Naive thymus-derived CD4-positive, alpha-beta T cell (primary cell): ENCODE results near the gene UBR2. TPM values are rescaled to one million over a fixed set of nuclear protein-coding genes. Genes with fewer than 3 reads are reported as not detected.
"Not testable (repeated sequence)": the region's sequence is repeated elsewhere in the genome, so short reads cannot be mapped to it uniquely, and the experiment has no call there.

Experiments
- ATAC-seq: fragments of 150-1000 bp; cut with Tn5 transposase; 2 replicates; pipeline ENCODE4 v1.10.0; 2021; ENCODE audit warnings: mild to moderate bottlenecking, moderate library complexity
- CTCF ChIA-PET: fragments of 350-600 bp; sonication (Branson Sonifier 250); formaldehyde crosslinking; loops from one replicate; lab custom pipeline; 2021; ENCODE audit warnings: antibody characterized with exemption; lab: Charles Lee
- POLR2A ChIA-PET: fragments of 350-600 bp; sonication (Branson Sonifier 250); formaldehyde crosslinking; loops from one replicate; lab custom pipeline; 2021; ENCODE audit warnings: antibody characterized with exemption, inconsistent platforms; lab: Charles Lee
- DNase-seq, 9 donors: peaks; one replicate each; pipeline versions ENCODE4 v3.0.0 to v3.0.0-alpha.2; 2020 to 2022; ENCODE audit warnings: mixed read lengths in 1 of 9
- H3K27ac ChIP-seq: one replicate; pipeline ENCODE4 v1.7.0; 2013; ENCODE audit warnings: mild to moderate bottlenecking, low read depth, low read length, moderate library complexity
- H3K27me3 ChIP-seq, 2 donors: one replicate each; pipeline ENCODE4 v1.7.0; 2013; ENCODE audit warnings: low read length in 2 of 2, mild to moderate bottlenecking in 2 of 2, moderate library complexity in 2 of 2; ENCODE audit not compliant: control insufficient read depth in 2 of 2, insufficient read depth in 2 of 2
- H3K36me3 ChIP-seq, 3 experiments: 1 replicate in 2 of 3; 2 replicates in 1 of 3; pipeline ENCODE4 v1.7.0; 2013; ENCODE audit warnings: low read length in 3 of 3, mild to moderate bottlenecking in 3 of 3, moderate library complexity in 1 of 3; ENCODE audit not compliant: insufficient read depth in 3 of 3, control insufficient read depth in 2 of 3
- H3K4me1 ChIP-seq, 2 donors: one replicate each; pipeline ENCODE4 v1.7.0; 2013; ENCODE audit warnings: low read length in 2 of 2, mild to moderate bottlenecking in 2 of 2, moderate library complexity in 1 of 2; ENCODE audit not compliant: control insufficient read depth in 2 of 2, insufficient read depth in 2 of 2
- H3K4me3 ChIP-seq: 2 replicates; pipeline ENCODE4 v1.7.0; 2013; ENCODE audit warnings: mild to moderate bottlenecking, low read length
- H3K9me3 ChIP-seq, 3 experiments: 1 replicate in 2 of 3; 2 replicates in 1 of 3; pipeline ENCODE4 v1.7.0; 2013; ENCODE audit warnings: low read length in 3 of 3; ENCODE audit not compliant: control insufficient read depth in 2 of 3
- H3K27ac Mint-ChIP-seq, 9 donors: one replicate each; pipeline ENCODE4 v1.8.0; 2020 to 2022; ENCODE audit warnings: mixed read lengths in 9 of 9, mild to moderate bottlenecking in 8 of 9, moderate library complexity in 5 of 9, inconsistent platforms in 2 of 9
- H3K27me3 Mint-ChIP-seq, 5 donors: one replicate each; pipeline ENCODE4 v1.8.0; 2021 to 2022; ENCODE audit warnings: mixed read lengths in 5 of 5, mild to moderate bottlenecking in 1 of 5
- H3K36me3 Mint-ChIP-seq, 5 donors: one replicate each; pipeline ENCODE4 v1.8.0; 2020 to 2022; ENCODE audit warnings: mixed read lengths in 5 of 5, mild to moderate bottlenecking in 3 of 5, inconsistent platforms in 1 of 5
- H3K4me1 Mint-ChIP-seq, 7 donors: one replicate each; pipeline ENCODE4 v1.8.0; 2020 to 2022; ENCODE audit warnings: mixed read lengths in 7 of 7, mild to moderate bottlenecking in 3 of 7, inconsistent platforms in 1 of 7
- H3K4me3 Mint-ChIP-seq, 10 donors: one replicate each; pipeline ENCODE4 v1.8.0; 2020 to 2022; ENCODE audit warnings: mild to moderate bottlenecking in 10 of 10, mixed read lengths in 10 of 10, moderate library complexity in 6 of 10, inconsistent platforms in 2 of 10
- H3K9me3 Mint-ChIP-seq, 11 donors: one replicate each; pipeline ENCODE4 v1.8.0; 2020 to 2022; ENCODE audit warnings: mixed read lengths in 11 of 11, mild to moderate bottlenecking in 4 of 11, inconsistent platforms in 1 of 11, moderate library complexity in 1 of 11
- intact Hi-C, 2 donors: fragments of 100-400 bp; cut with micrococcal nuclease; formaldehyde crosslinking; loops; one replicate each; pipeline ENCODE4 v1.15.1; 2023
- polyA plus RNA-seq, 2 donors: library from polyadenylated mRNA; unstranded; fragments of 300-500 nt; fragmentation: Illumina TruSeq; gene quantifications; one replicate each; pipeline ENCODE4 v1.2.3, GENCODE V29; 2021
- total RNA-seq, 6 experiments: library from RNA in 5 of 6; stranded (reverse) in 5 of 6; gene quantifications; 1 replicate in 5 of 6; 2 replicates in 1 of 6; pipeline ENCODE4 v1.2.3 and lab custom pipeline; 2021 to 2026

Gene UBR2
- total and polyA plus RNA-seq, 7 experiments from 2014 or later, result 10.1 to 45.5 (median 37.0) TPM

DNA sequence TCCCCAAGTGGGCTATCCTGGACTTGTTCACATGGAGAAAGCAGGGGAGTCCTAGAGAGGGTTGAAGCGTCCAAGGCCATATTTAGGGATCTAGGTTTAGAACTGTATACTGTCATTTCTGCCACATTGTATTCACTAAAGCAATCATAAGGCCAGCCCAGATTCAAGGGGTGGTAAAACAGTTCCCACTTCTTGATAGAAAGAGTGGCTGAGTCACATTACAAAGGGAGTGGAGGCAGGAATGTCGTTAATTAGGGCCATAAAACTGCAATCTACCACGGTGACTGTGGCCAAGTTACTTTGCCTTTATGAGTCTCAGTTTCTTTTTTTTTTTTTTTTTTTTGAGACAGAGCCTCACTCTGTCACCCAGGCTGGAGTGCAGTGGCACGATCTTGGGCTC is 7.4 kb upstream of the UBR2 start:
- DNase-seq, result no peak
- H3K4me3 Mint-ChIP-seq, result no peak overlapping the region
- H3K27ac Mint-ChIP-seq, result no peak overlapping the region
- Histone ChIP-seq H3K36me3 (no peaks in the 10 kb centered on the region), H3K4me1 (no peaks in the 10 kb centered on the region), H3K27ac (no peak overlapping the region), H3K9me3 (no peaks in the 10 kb centered on the region), H3K4me3 (no peak overlapping the region), H3K27me3 (no peaks in the 10 kb centered on the region)
- H3K27me3 Mint-ChIP-seq, result peaks cover 0 to 18% (median 4%) of the 10 kb centered on the region in 5 donors
- CTCF ChIA-PET, result interaction anchor here (4.8 kb wide), 1 partner anchor 9 kb away, joined by 23 read pairs; no protein-coding TSS in a partner anchor
- intact Hi-C loops, result no loop called here
- peaks cover 0 to 1% (median 0%) of the 10 kb centered on the region in 5 donors for H3K36me3 Mint-ChIP-seq
- peaks cover 0 to 5% (median 0%) of the 10 kb centered on the region in 11 donors for H3K9me3 Mint-ChIP-seq
- POLR2A ChIA-PET, result no interaction called here
- no peak for ATAC-seq
- H3K4me1 Mint-ChIP-seq, result peaks cover 0 to 19% (median 8%) of the 10 kb centered on the region in 7 donors

DNA sequence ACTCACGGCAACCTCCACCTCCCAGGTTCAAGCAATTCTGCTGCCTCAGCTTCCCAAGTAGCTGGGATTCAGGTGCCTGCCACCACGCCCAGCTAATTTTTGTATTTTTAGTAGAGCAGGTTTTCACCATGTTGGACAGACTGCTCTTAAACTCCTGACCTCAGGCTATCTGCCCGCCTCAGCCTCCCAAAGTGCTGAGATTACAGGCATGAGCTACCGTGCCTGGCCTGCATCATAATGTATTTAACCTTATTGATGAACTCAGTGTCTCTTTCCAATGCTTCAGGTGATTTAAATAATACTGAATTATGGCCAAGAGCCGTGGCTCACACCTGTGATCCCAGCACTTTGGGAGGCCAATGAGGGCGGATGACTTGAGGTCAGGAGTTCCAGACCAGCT is 4.6 kb upstream of the UBR2 start:
- H3K36me3 ChIP-seq, DNase-seq, POLR2A ChIA-PET, H3K27me3 ChIP-seq, H3K4me1 ChIP-seq, H3K9me3 ChIP-seq, H3K27ac Mint-ChIP-seq, H3K9me3 Mint-ChIP-seq, H3K36me3 Mint-ChIP-seq, H3K4me3 Mint-ChIP-seq, ATAC-seq, H3K27ac ChIP-seq, intact Hi-C loops, H3K4me3 ChIP-seq: not testable (repeated sequence)
- Mint-ChIP-seq H3K4me1 (peaks cover 0 to 21% (median 14%) of the 10 kb centered on the region in 7 donors), H3K27me3 (peaks cover 0 to 11% (median 0%) of the 10 kb centered on the region in 5 donors)
- CTCF ChIA-PET, result interaction anchor here (4.8 kb wide), 1 partner anchor 12 kb away, joined by 23 read pairs; no protein-coding TSS in a partner anchor

DNA sequence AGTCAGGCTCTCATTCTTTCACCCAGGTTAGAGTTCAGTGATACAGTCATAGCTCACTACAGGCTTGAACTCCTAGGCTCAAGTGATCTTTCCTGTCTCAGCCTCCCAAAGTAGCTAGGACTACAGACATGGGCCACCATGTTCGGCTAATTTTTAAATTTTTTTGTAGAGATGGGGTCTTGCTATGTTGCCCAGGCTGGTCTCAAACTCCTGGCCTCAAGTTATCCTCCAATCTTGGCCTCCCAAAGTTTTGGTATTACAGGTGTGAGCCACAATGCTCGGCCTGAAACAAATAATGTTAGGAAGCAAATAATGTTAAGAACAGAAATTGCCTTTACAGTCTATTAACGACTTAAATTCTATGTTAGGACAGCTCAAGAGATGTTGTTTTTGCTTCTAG is 1.8 kb upstream of the UBR2 start:
- no peak overlapping the region for H3K4me3 ChIP-seq
- H3K27me3 ChIP-seq, result no peaks in the 10 kb centered on the region
- DNase-seq (no peak), ATAC-seq (no peak)
- peaks cover 0 to 9% (median under 1%) of the 10 kb centered on the region in 5 donors for H3K36me3 Mint-ChIP-seq
- H3K4me1 ChIP-seq, result peaks cover 7 to 10% of the 10 kb centered on the region in 2 donors
- H3K27me3 Mint-ChIP-seq, result peaks cover 0 to 11% (median 0%) of the 10 kb centered on the region in 5 donors
- ChIA-PET CTCF (interaction anchor here (2.2 kb wide), 1 partner anchor 14 kb away, joined by 8 read pairs; no protein-coding TSS in a partner anchor), POLR2A (no interaction called here)
- peaks cover 0 to 8% (median 0%) of the 10 kb centered on the region in 3 experiments for H3K36me3 ChIP-seq
- H3K27ac ChIP-seq, result no peak overlapping the region
- H3K4me3 Mint-ChIP-seq, result no peak overlapping the region
- intact Hi-C loops, result loop anchor here (2.0 to 10.0 kb wide), 10 partner anchors 110 to 1490 kb away; partner anchors contain the start of genes SRF (in 2 of the 2), ABCC10 (in 1 of the 2), CCND3 (in 1 of the 2) and DLK2 (in 1 of the 2)
- no peaks in the 10 kb centered on the region for H3K9me3 Mint-ChIP-seq
- no peaks in the 10 kb centered on the region for H3K9me3 ChIP-seq
- peaks cover 16 to 28% (median 22%) of the 10 kb centered on the region in 7 donors for H3K4me1 Mint-ChIP-seq
- no peak overlapping the region for H3K27ac Mint-ChIP-seq

DNA sequence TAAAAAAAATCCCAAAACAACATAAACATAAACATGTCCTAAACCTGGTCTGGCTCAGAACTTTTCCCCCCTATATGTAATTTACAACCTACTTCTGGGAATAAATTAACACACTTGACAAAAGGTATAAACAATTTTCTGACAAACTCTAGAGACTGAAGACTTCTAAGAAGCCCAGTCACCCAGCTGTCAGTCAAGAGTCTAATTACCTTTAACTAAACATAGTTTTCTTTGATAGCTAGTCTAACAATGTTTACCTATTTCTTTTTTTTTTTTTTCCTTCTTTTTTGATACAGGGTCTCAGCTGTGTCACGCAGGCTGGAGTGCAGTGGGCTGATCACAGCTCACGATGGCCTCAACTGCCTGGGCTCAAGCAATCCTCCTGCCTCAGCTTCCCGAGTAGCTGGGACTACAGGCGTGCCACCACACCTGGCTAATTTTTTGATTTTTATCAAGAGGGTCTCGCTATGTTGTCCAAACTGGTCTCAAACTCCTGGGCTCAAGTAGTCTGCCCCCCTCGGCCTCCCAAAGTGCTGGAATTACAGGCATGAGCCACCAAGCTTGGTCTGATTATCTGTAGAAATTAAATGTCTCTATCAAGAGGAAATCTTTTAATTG is 932 bp upstream of the UBR2 start:
- H3K27me3 Mint-ChIP-seq, result peaks cover 0 to 11% (median 0%) of the 10 kb centered on the region in 5 donors
- no peak overlapping the region for H3K4me3 ChIP-seq
- peaks cover 0 to 8% (median 0%) of the 10 kb centered on the region in 3 experiments for H3K36me3 ChIP-seq
- H3K36me3 Mint-ChIP-seq, result peaks cover 0 to 9% (median 4%) of the 10 kb centered on the region in 5 donors
- DNase-seq (no peak), ATAC-seq (no peak)
- peak overlapping the region in 1 of 9 donors; percentile 92 for H3K27ac Mint-ChIP-seq
- no peak overlapping the region for H3K27ac ChIP-seq
- CTCF ChIA-PET, result interaction anchor here (1.0 kb wide), 1 partner anchor 9 kb away, joined by 3 read pairs; no protein-coding TSS in a partner anchor
- intact Hi-C loops, result loop anchor here (1.0 to 10.0 kb wide), 23 partner anchors 16 to 1491 kb away; partner anchors contain the start of genes MRPS10 (in 2 of the 2), SRF (in 2 of the 2), TAF8 (in 2 of the 2) and ABCC10 (in 1 of the 2)
- POLR2A ChIA-PET, result interaction anchor here (0.8 to 1.9 kb wide), 4 partner anchors 46 to 345 kb away, joined by 3 to 12 read pairs (median 6); partner anchors contain the start of genes MRPS10 and RPL7L1
- peaks cover 7 to 12% of the 10 kb centered on the region in 2 donors for H3K4me1 ChIP-seq
- H3K27me3 ChIP-seq, result no peaks in the 10 kb centered on the region
- peak overlapping the region in 8 of 10 donors; percentile 94 to 100 (median 96) for H3K4me3 Mint-ChIP-seq
- H3K4me1 Mint-ChIP-seq, result peaks cover 17 to 34% (median 26%) of the 10 kb centered on the region in 7 donors
- no peaks in the 10 kb centered on the region for H3K9me3 ChIP-seq
- no peaks in the 10 kb centered on the region for H3K9me3 Mint-ChIP-seq

DNA sequence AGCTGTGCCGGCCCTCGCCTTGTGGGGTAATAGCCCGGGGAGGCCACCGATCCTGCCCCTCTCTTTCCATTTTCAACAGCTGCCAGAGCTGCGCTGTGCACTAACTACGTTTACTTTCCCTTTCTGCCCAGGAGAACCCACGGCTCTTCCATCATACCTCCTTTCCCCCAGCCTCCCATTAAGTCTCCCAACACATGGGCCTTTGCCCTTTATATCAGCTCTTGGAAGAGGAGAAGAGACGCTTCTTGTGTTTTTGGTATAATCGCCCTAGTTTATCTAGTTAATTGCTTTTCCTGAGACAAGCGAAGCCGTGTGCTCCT is 637 bp downstream of the UBR2 start:
- Mint-ChIP-seq H3K4me3 (peak overlapping the region; percentile 94 to 100 (median 96)), H3K27ac (peak overlapping the region; percentile 89 to 98 (median 93)), H3K27me3 (peaks cover 0 to 7% (median 0%) of the 10 kb centered on the region in 5 donors), H3K9me3 (peaks cover 0 to 2% (median 0%) of the 10 kb centered on the region in 11 donors), H3K4me1 (peaks cover 17 to 48% (median 35%) of the 10 kb centered on the region in 7 donors), H3K36me3 (peaks cover 0 to 14% (median 4%) of the 10 kb centered on the region in 5 donors)
- Histone ChIP-seq H3K9me3 (no peaks in the 10 kb centered on the region), H3K27ac (peak overlapping the region; percentile 95), H3K4me3 (peak overlapping the region; percentile 92), H3K27me3 (no peaks in the 10 kb centered on the region), H3K36me3 (peaks cover 0 to 8% (median 0%) of the 10 kb centered on the region in 3 experiments), H3K4me1 (peaks cover 12% of the 10 kb centered on the region in 2 donors)
- DNase-seq, result no peak
- ChIA-PET CTCF (interaction anchor here (0.7 to 2.3 kb wide), 6 partner anchors 17 to 777 kb away, joined by 3 to 11 read pairs (median 5); partner anchors contain the start of gene TOMM6), POLR2A (interaction anchor here (0.6 to 2.3 kb wide), 15 partner anchors 11 to 777 kb away, joined by 3 to 12 read pairs (median 4); partner anchors contain the start of genes BYSL, CNPY3, KLC4 and MED20)
- intact Hi-C loops, result loop anchor here (1.0 to 10.0 kb wide), 18 partner anchors 8 to 1562 kb away; partner anchors contain the start of genes ABCC10 (in 2 of the 2), KLC4 (in 2 of the 2), MRPL2 (in 2 of the 2) and TBCC (in 2 of the 2)
- peak; percentile 30 for ATAC-seq
